Activated CD4-positive, alpha-beta T cell treated with anti-CD3 and anti-CD28 coated beads, Interleukin-2, amount 10 ng/mL, durations not matched to agents 24 days and 14 days (primary cell): ENCODE measurements around the gene CASTOR1. TPM values are rescaled to one million over a fixed set of nuclear protein-coding genes. Genes with fewer than 3 reads are reported as not detected.

ENCODE experiments used
- DNase-seq: peaks from one replicate; pipeline ENCODE4 v3.0.0; 2022
- H3K27ac Mint-ChIP-seq: one replicate; pipeline ENCODE4 v1.8.0; 2022; ENCODE audit warnings: mild to moderate bottlenecking, mixed read lengths
- H3K27me3 Mint-ChIP-seq: one replicate; pipeline ENCODE4 v1.8.0; 2022; ENCODE audit warnings: mixed read lengths
- H3K36me3 Mint-ChIP-seq: one replicate; pipeline ENCODE4 v1.8.0; 2022; ENCODE audit warnings: low read depth, mild to moderate bottlenecking, mixed read lengths
- H3K4me1 Mint-ChIP-seq: one replicate; pipeline ENCODE4 v1.8.0; 2021; ENCODE audit warnings: mixed read lengths
- H3K4me3 Mint-ChIP-seq: one replicate; pipeline ENCODE4 v1.8.0; 2022; ENCODE audit warnings: mild to moderate bottlenecking, moderate library complexity, mixed read lengths
- H3K9me3 Mint-ChIP-seq: one replicate; pipeline ENCODE4 v1.8.0; 2021; ENCODE audit warnings: mixed read lengths
- intact Hi-C: fragments of 100-400 bp; cut with micrococcal nuclease; formaldehyde crosslinking; loops from one replicate; pipeline ENCODE4 v1.15.1; 2023
- total RNA-seq: library from RNA; stranded (reverse); gene quantifications from 2 replicates; pipeline ENCODE4 v1.2.3, GENCODE V29; 2022

Gene CASTOR1
- total RNA-seq, 1 donor from 2014 or later: 7.3 TPM

- H3K27ac Mint-ChIP-seq: peak overlapping the region; percentile 67
- peaks cover 14% of the 10 kb centered on the region for H3K36me3 Mint-ChIP-seq
- peak overlapping the region; percentile 89 for H3K4me3 Mint-ChIP-seq
- no peaks in the 10 kb centered on the region for H3K27me3 Mint-ChIP-seq
- no peaks in the 10 kb centered on the region for H3K9me3 Mint-ChIP-seq
- intact Hi-C loops: loop anchor here (1.0 to 5.0 kb wide), 3 partner anchors 37 to 1059 kb away; partner anchors contain the start of genes CASTOR1, EWSR1, OSM and RHBDD3
- peak; percentile 79 for DNase-seq
- peaks cover 51% of the 10 kb centered on the region for H3K4me1 Mint-ChIP-seq
These were observed 37.0 kb upstream of the CASTOR1 start for GRCh38 chr22:30326255-30326705.

GRCh38 chr22:30325724-30326254 lies 36.5 kb upstream of the CASTOR1 start:
- intact Hi-C loops: loop anchor here (1.0 to 5.0 kb wide), 4 partner anchors 20 to 1058 kb away; partner anchors contain the start of genes CASTOR1, EWSR1, OSM and RHBDD3
- peaks cover 18% of the 10 kb centered on the region for H3K36me3 Mint-ChIP-seq
- no peak for DNase-seq
- H3K4me3 Mint-ChIP-seq: peak overlapping the region; percentile 89
- no peaks in the 10 kb centered on the region for H3K27me3 Mint-ChIP-seq
- H3K4me1 Mint-ChIP-seq: peaks cover 50% of the 10 kb centered on the region
- no peaks in the 10 kb centered on the region for H3K9me3 Mint-ChIP-seq
- peak overlapping the region; percentile 67 for H3K27ac Mint-ChIP-seq

DNA sequence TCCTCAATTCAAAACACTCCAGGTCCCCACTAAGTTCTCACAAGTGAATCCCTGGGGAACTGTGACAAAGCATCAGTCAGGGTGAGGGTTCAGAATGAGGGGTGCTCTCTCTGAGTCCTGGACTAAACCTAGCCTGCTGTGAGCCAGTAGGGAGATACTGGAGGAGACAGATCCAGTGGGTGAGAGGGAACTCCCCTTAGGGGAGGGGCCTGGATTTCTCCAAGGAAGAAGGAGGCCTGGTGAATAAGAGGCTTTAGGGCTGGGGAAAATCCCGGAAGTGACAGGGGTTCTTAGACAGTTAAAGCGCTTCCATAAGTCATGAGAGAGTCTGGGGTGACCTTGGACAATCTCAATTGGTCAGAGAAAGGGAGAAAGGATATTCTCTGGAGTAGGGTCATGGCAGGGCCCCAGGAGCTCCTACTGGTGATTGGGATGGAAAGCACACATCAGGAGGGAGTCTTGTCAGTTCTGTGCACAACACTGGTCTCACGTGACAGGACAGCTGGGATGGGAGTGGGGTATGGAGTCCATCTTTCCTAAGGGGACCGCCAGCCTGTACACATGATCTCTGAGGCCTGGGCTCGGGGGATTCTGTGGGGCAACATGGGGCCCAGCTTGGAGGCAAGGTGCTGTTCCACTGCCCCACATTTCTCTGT lies 35.9 kb upstream of the CASTOR1 start:
- intact Hi-C loops: loop anchor here (1.0 to 5.0 kb wide), 2 partner anchors 20 to 1058 kb away; partner anchors contain the start of genes EWSR1 and RHBDD3
- Mint-ChIP-seq H3K4me1 (peaks cover 54% of the 10 kb centered on the region), H3K27me3 (no peaks in the 10 kb centered on the region)

GRCh38 chr22:30324014-30324730 lies 34.9 kb upstream of the CASTOR1 start:
- H3K9me3 Mint-ChIP-seq: no peaks in the 10 kb centered on the region
- peak overlapping the region; percentile 89 for H3K4me3 Mint-ChIP-seq
- peak; percentile 85 for DNase-seq
- intact Hi-C loops: loop anchor here (1.0 kb wide), 1 partner anchor 8 kb away; no protein-coding TSS in a partner anchor
- H3K4me1 Mint-ChIP-seq: peaks cover 64% of the 10 kb centered on the region
- H3K27me3 Mint-ChIP-seq: no peaks in the 10 kb centered on the region
- peaks cover 21% of the 10 kb centered on the region for H3K36me3 Mint-ChIP-seq
- peak overlapping the region; percentile 67 for H3K27ac Mint-ChIP-seq

More for the DNA sequence above, 35.9 kb upstream of the CASTOR1 start:
- H3K27ac Mint-ChIP-seq: peak overlapping the region; percentile 67
- H3K9me3 Mint-ChIP-seq: no peaks in the 10 kb centered on the region
- H3K4me3 Mint-ChIP-seq: peak overlapping the region; percentile 89
- no peak for DNase-seq
- peaks cover 18% of the 10 kb centered on the region for H3K36me3 Mint-ChIP-seq

GRCh38 chr22:30323246-30323645 lies 33.9 kb upstream of the CASTOR1 start:
- H3K27ac Mint-ChIP-seq: no peak overlapping the region
- no peak for DNase-seq
- intact Hi-C loops: no loop called here

GRCh38 chr22:30321461-30321860 lies 32.2 kb upstream of the CASTOR1 start:
- intact Hi-C loops: no loop called here
- H3K4me3 Mint-ChIP-seq: no peak overlapping the region
- H3K36me3 Mint-ChIP-seq: peaks cover 31% of the 10 kb centered on the region
- no peaks in the 10 kb centered on the region for H3K9me3 Mint-ChIP-seq
- H3K4me1 Mint-ChIP-seq: peaks cover 74% of the 10 kb centered on the region
- no peak for DNase-seq
- H3K27ac Mint-ChIP-seq: no peak overlapping the region
- no peaks in the 10 kb centered on the region for H3K27me3 Mint-ChIP-seq

More at GRCh38 chr22:30323246-30323645, 33.9 kb upstream of the CASTOR1 start:
- Mint-ChIP-seq H3K9me3 (no peaks in the 10 kb centered on the region), H3K4me1 (peaks cover 71% of the 10 kb centered on the region), H3K4me3 (no peak overlapping the region), H3K27me3 (no peaks in the 10 kb centered on the region), H3K36me3 (peaks cover 26% of the 10 kb centered on the region)

- no peaks in the 10 kb centered on the region for H3K9me3 Mint-ChIP-seq
- H3K27me3 Mint-ChIP-seq: no peaks in the 10 kb centered on the region
- intact Hi-C loops: no loop called here
- DNase-seq: no peak
- H3K27ac Mint-ChIP-seq: no peak overlapping the region
- H3K4me3 Mint-ChIP-seq: no peak overlapping the region
- H3K4me1 Mint-ChIP-seq: peaks cover 77% of the 10 kb centered on the region
- peaks cover 36% of the 10 kb centered on the region for H3K36me3 Mint-ChIP-seq
These were observed 30.8 kb upstream of the CASTOR1 start for GRCh38 chr22:30320021-30320556.

- H3K4me1 Mint-ChIP-seq: peaks cover 77% of the 10 kb centered on the region
- H3K27me3 Mint-ChIP-seq: no peaks in the 10 kb centered on the region
- no peak for DNase-seq
- H3K36me3 Mint-ChIP-seq: peaks cover 44% of the 10 kb centered on the region
- peak overlapping the region; percentile 26 for H3K27ac Mint-ChIP-seq
- intact Hi-C loops: no loop called here
- H3K4me3 Mint-ChIP-seq: no peak overlapping the region
- no peaks in the 10 kb centered on the region for H3K9me3 Mint-ChIP-seq
These were observed 29.6 kb upstream of the CASTOR1 start for GRCh38 chr22:30318799-30319419.

DNA sequence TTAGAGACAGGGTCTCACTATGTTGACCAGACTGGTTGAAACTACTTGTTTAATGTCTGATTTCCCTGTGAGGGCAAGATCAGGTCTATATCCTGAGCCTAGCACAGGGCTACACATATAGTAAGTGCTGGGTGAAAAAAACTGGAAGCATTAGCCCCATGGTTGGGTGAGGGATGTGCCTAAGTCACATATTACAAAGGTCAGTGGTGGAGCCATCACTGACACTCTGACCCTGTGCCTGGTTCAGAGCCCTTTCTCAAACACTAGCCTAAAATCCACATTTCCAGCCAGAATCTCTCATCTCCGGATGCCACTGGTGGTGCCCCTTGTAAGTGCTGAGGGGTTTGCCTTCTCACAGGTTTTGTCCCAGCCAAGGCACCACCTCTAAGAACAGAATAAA lies 28.5 kb upstream of the CASTOR1 start:
- Mint-ChIP-seq H3K4me3 (no peak overlapping the region), H3K36me3 (peaks cover 44% of the 10 kb centered on the region), H3K9me3 (no peaks in the 10 kb centered on the region), H3K27ac (no peak overlapping the region), H3K27me3 (no peaks in the 10 kb centered on the region), H3K4me1 (peaks cover 75% of the 10 kb centered on the region)
- no peak for DNase-seq
- intact Hi-C loops: no loop called here

DNA sequence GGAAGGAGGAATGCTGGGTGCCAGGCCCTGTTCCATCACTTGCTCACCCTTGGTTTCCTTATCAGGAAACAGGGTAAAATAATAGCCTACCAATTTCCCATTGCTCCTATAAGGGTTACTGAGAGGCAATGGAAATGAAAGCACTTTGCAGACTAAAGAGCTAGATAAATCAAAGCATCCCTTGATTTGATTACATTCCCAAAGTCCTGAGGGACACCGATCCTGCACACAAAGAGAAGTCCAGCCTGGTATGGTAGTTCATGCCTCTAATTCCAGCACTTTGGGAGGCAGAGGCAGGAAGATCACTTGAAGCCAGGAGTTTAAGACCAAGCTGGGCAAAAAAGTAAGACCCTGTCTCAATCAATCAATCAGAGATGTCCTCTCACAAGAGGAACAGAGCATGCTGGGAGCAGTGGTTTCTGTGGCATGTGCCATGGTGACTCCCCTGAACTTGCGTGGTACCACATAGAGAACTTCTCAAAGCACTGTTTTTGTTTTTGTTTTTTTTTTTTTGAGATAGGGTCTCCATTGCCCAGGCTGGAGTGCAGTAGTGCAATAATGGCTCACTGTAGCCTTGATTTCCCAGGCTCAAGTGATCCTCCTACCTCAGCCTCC lies 26.8 kb upstream of the CASTOR1 start:
- Mint-ChIP-seq H3K36me3 (peaks cover 51% of the 10 kb centered on the region), H3K27me3 (no peaks in the 10 kb centered on the region), H3K4me3 (peak overlapping the region; percentile 13), H3K4me1 (peaks cover 85% of the 10 kb centered on the region), H3K9me3 (no peaks in the 10 kb centered on the region), H3K27ac (peak overlapping the region; percentile 72)
- intact Hi-C loops: loop anchor here (1.0 kb wide), 1 partner anchor 8 kb away; no protein-coding TSS in a partner anchor
- no peak for DNase-seq

- Mint-ChIP-seq H3K4me1 (peaks cover 89% of the 10 kb centered on the region), H3K36me3 (peaks cover 45% of the 10 kb centered on the region), H3K27me3 (no peaks in the 10 kb centered on the region), H3K4me3 (peak overlapping the region; percentile 37), H3K9me3 (no peaks in the 10 kb centered on the region), H3K27ac (peak overlapping the region; percentile 82)
- DNase-seq: peak; percentile 79
- intact Hi-C loops: loop anchor here (1.0 kb wide), 1 partner anchor 9 kb away; no protein-coding TSS in a partner anchor
These were observed 25.6 kb upstream of the CASTOR1 start for GRCh38 chr22:30314915-30315314.

DNA sequence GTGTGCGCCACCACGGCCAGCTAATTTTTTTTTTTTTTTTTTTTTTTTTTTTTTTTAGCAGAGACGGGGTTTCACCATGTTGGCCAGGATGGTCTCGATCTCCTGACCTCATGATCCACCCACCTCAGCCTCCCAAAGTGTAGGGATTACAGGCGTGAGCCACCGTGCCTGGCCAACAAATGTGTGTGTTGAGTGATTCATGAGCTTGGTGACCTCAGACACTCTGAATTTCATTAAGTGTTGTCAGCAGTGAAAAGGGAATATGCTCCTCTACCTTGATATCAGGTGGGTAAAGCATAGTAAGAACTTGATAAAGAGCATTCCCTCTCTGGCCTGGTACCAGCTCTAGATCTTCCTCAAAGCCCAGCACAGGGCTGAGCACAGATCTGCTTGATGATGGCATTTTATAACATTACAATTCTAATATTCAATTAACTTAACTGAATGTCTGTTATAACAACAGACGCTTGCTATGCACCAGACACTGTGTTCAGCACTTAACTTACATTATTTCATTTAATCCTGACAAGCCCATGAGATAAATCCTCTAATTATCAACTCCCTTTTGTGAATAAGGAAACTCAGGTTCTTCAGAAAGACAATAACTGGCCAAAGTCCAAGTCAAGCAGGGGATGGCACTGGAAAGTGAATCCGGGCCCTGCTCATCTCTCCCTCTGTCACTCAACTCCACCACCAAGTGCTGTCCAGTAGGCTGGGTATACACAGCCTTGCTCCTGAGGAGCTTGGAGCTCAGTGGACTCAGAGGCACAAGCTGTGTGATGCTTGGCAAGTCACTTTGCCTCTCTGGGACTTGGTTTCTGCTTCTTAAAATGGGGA lies 24.4 kb upstream of the CASTOR1 start:
- no peak for DNase-seq
- Mint-ChIP-seq H3K4me1 (peaks cover 87% of the 10 kb centered on the region), H3K27ac (peak overlapping the region; percentile 82), H3K27me3 (no peaks in the 10 kb centered on the region), H3K36me3 (peaks cover 35% of the 10 kb centered on the region), H3K9me3 (no peaks in the 10 kb centered on the region), H3K4me3 (peak overlapping the region; percentile 18)
- intact Hi-C loops: loop anchor here (1.0 kb wide), 1 partner anchor 7 kb away; no protein-coding TSS in a partner anchor
